Panc1 (cell line): Measurements from ENCODE around the gene CASP9.

Source experiments
- CTCF ChIP-seq: fragments of 450-650 bp; IDR thresholded peaks from 2 replicates; pipeline ENCODE4 v1.5.1; 2017; ENCODE audit warnings: mild to moderate bottlenecking
- POLR2AphosphoS5 ChIP-seq: IDR thresholded peaks from 2 replicates; pipeline ENCODE4 v1.6.1; 2012; ENCODE audit warnings: mild to moderate bottlenecking, low read depth, low read length, moderate library complexity
- REST ChIP-seq, 2 experiments: IDR thresholded peaks; 2 replicates each; pipeline ENCODE4 v1.6.1; 2011 to 2012; ENCODE audit warnings: low read depth in 2 of 2, control low read depth in 1 of 2, low read length in 1 of 2, mild to moderate bottlenecking in 1 of 2, moderate library complexity in 1 of 2; ENCODE audit not compliant: insufficient read depth in 1 of 2
- SIN3A ChIP-seq: IDR thresholded peaks from 2 replicates; pipeline ENCODE4 v1.6.1; 2012; ENCODE audit warnings: low read depth, mild to moderate bottlenecking, low read length, moderate library complexity, borderline replicate concordance; ENCODE audit not compliant: insufficient read depth
- TCF7L2 ChIP-seq: IDR thresholded peaks from 2 replicates; pipeline ENCODE4 v1.6.1; 2011; ENCODE audit warnings: mild to moderate bottlenecking, low read depth, low read length, inconsistent platforms

- TF ChIP-seq CTCF: no peak
- no peak for TF ChIP-seq POLR2AphosphoS5
- no peak for TF ChIP-seq REST (IDR thresholded peaks at IDR 0.05; ENCODE audit: insufficient read depth in 1 of 2, low read depth in 2 of 2, low read length in 1 of 2)
- no peak for TF ChIP-seq TCF7L2
- TF ChIP-seq SIN3A: no peak
Observed at GRCh38 chr1:15508700-15509487, 15.1 kb downstream of the CASP9 start.
